Daoy (cell line): ENCODE results near the gene SMAD4. TPM values are rescaled to one million over a fixed set of nuclear protein-coding genes. Genes with fewer than 3 reads are reported as not detected.

Source experiments
- DNase-seq: peaks from one replicate; pipeline ENCODE4 v3.0.0-alpha.2; 2015; ENCODE audit warnings: low read depth
- total RNA-seq: library from RNA; depleted of rRNA; stranded (reverse); fragments of >200 nt; shearing (Covaris generic); gene quantifications from 2 replicates; pipeline ENCODE4 v1.2.3, GENCODE V29; 2014

Gene SMAD4
- total RNA-seq, 1 experiment from 2014 or later, result 75.9 TPM

- no peak for DNase-seq
Observed at GRCh38 chr18:51021226-51021965, 8.6 kb upstream of the SMAD4 start.

GRCh38 chr18:51025512-51025911 is 4.5 kb upstream of the SMAD4 start:
- no peak for DNase-seq

- peak; percentile 34 for DNase-seq
Observed at GRCh38 chr18:51028201-51028805, 1.7 kb upstream of the SMAD4 start.

GRCh38 chr18:51029378-51029693 is 677 bp upstream of the SMAD4 start:
- DNase-seq, result no peak

GRCh38 chr18:51030537-51031258 is 685 bp downstream of the SMAD4 start:
- DNase-seq, result peak; percentile 64

GRCh38 chr18:51032193-51032592 is 2.2 kb downstream of the SMAD4 start:
- no peak for DNase-seq

- DNase-seq, result no peak
Observed at GRCh38 chr18:51037230-51037629, 7.2 kb downstream of the SMAD4 start.

- DNase-seq, result no peak
Observed at GRCh38 chr18:51038110-51038509, 8.1 kb downstream of the SMAD4 start.

GRCh38 chr18:51039138-51040112 is 9.4 kb downstream of the SMAD4 start:
- no peak for DNase-seq

GRCh38 chr18:51041677-51042352 is 11.8 kb downstream of the SMAD4 start:
- no peak for DNase-seq

GRCh38 chr18:51044928-51045585 is 15.0 kb downstream of the SMAD4 start:
- DNase-seq, result no peak

- DNase-seq, result no peak
Observed at GRCh38 chr18:51048190-51048589, 18.2 kb downstream of the SMAD4 start.

GRCh38 chr18:51049137-51049536 is 19.1 kb downstream of the SMAD4 start:
- DNase-seq, result no peak

- DNase-seq, result peak; percentile 11
Observed at GRCh38 chr18:51051105-51051712, 21.2 kb downstream of the SMAD4 start.

GRCh38 chr18:51053814-51054213 is 23.8 kb downstream of the SMAD4 start:
- no peak for DNase-seq

GRCh38 chr18:51054764-51055163 is 24.8 kb downstream of the SMAD4 start:
- DNase-seq, result no peak

- DNase-seq, result no peak
Observed at GRCh38 chr18:51059969-51060368, 30.0 kb downstream of the SMAD4 start.

GRCh38 chr18:51064256-51064655 is 34.2 kb downstream of the SMAD4 start:
- DNase-seq, result no peak

- no peak for DNase-seq
Observed at GRCh38 chr18:51066273-51066672, 36.3 kb downstream of the SMAD4 start.

GRCh38 chr18:51068105-51068504 is 38.1 kb downstream of the SMAD4 start:
- no peak for DNase-seq
